ENCODE data around the gene MARVELD1. TPM values are rescaled to one million over a fixed set of nuclear protein-coding genes. Genes with fewer than 3 reads are reported as not detected.

MARVELD1 gene
- polyA plus RNA-seq, 1 experiment = 79.4 TPM

- no peak for TF ChIP-seq CTCF (IDR thresholded peaks at IDR 0.05; ENCODE audit: insufficient read depth, low read depth, low read length)
- H3K4me3 ChIP-seq (ENCODE audit: low read depth, low read length) = no peak overlapping the region
- H3K27me3 ChIP-seq (ENCODE audit: control insufficient read depth, insufficient read depth, low read length) = no peaks in the 10 kb centered on the region
- POLR2A ChIA-PET = no interaction called here
- peaks cover 30% of the 10 kb centered on the region for H3K36me3 ChIP-seq (ENCODE audit: control insufficient read depth, insufficient read depth, low read length)
- DNase-seq (ENCODE audit: low read depth) = no peak
- CTCF ChIA-PET = interaction anchor here (0.9 to 7.5 kb wide), 6 partner anchors 12 to 59 kb away, joined by 3 to 99 read pairs (median 4); partner anchors contain the start of genes AVPI1 and ZFYVE27
These were observed 39.6 kb upstream of the MARVELD1 start for GRCh38 chr10:97673736-97674525.

- POLR2A ChIA-PET = interaction anchor here (0.6 kb wide), 1 partner anchor 34 kb away, joined by 3 read pairs; no protein-coding TSS in a partner anchor
- DNase-seq (ENCODE audit: low read depth) = no peak
- peaks cover 31% of the 10 kb centered on the region for H3K36me3 ChIP-seq (ENCODE audit: control insufficient read depth, insufficient read depth, low read length)
- CTCF ChIA-PET = interaction anchor here (0.7 to 7.5 kb wide), 8 partner anchors 11 to 396 kb away, joined by 4 to 99 read pairs (median 9); partner anchors contain the start of genes AVPI1 and ZFYVE27
- H3K27me3 ChIP-seq (ENCODE audit: control insufficient read depth, insufficient read depth, low read length) = no peaks in the 10 kb centered on the region
- no peak overlapping the region for H3K4me3 ChIP-seq (ENCODE audit: low read depth, low read length)
- TF ChIP-seq CTCF (IDR thresholded peaks at IDR 0.05; ENCODE audit: insufficient read depth, low read depth, low read length) = no peak
These were observed 38.3 kb upstream of the MARVELD1 start for GRCh38 chr10:97675222-97675621.

- ChIA-PET POLR2A (interaction anchor here (0.7 kb wide), 1 partner anchor 36 kb away, joined by 3 read pairs; no protein-coding TSS in a partner anchor), CTCF (interaction anchor here (0.6 to 7.5 kb wide), 19 partner anchors 9 to 104 kb away, joined by 3 to 99 read pairs (median 4); partner anchors contain the start of genes ANKRD2, AVPI1, MARVELD1 and ZFYVE27)
- H3K4me3 ChIP-seq (ENCODE audit: low read depth, low read length) = no peak overlapping the region
- H3K27me3 ChIP-seq (ENCODE audit: control insufficient read depth, insufficient read depth, low read length) = no peaks in the 10 kb centered on the region
- H3K36me3 ChIP-seq (ENCODE audit: control insufficient read depth, insufficient read depth, low read length) = peaks cover 31% of the 10 kb centered on the region
- DNase-seq (ENCODE audit: low read depth) = no peak
- peak; percentile 87 for TF ChIP-seq CTCF (IDR thresholded peaks at IDR 0.05; ENCODE audit: insufficient read depth, low read depth, low read length)
These were observed 36.6 kb upstream of the MARVELD1 start for GRCh38 chr10:97676770-97677581.

- CTCF ChIA-PET = interaction anchor here (0.9 to 7.5 kb wide), 6 partner anchors 11 to 126 kb away, joined by 3 to 99 read pairs (median 4); partner anchors contain the start of gene ZFYVE27
- TF ChIP-seq CTCF (IDR thresholded peaks at IDR 0.05; ENCODE audit: insufficient read depth, low read depth, low read length) = no peak
- Histone ChIP-seq H3K36me3 (ENCODE audit: control insufficient read depth, insufficient read depth, low read length) (peaks cover 26% of the 10 kb centered on the region), H3K27me3 (ENCODE audit: control insufficient read depth, insufficient read depth, low read length) (no peaks in the 10 kb centered on the region), H3K4me3 (ENCODE audit: low read depth, low read length) (no peak overlapping the region)
- no peak for DNase-seq (ENCODE audit: low read depth)
- POLR2A ChIA-PET = no interaction called here
These were observed 33.9 kb upstream of the MARVELD1 start for GRCh38 chr10:97679594-97679993.

All from BJ (cell line).